GM12878 (cell line): ENCODE measurements around the gene GREB1. TPM values are rescaled to one million over a fixed set of nuclear protein-coding genes. Genes with fewer than 3 reads are reported as not detected.

Experiments used
- ATAC-seq: fragments of 200-7000 bp; cut with Tn5 transposase; 3 replicates; pipeline ENCODE4 v1.9.1; 2020; ENCODE audit warnings: mild to moderate bottlenecking, moderate library complexity
- BruUV-seq: library from RNA; stranded (reverse); fragments of 400-500 nt; replicated peaks from 2 replicates; lab custom pipeline; 2021; lab: Mats Ljungman, UMichigan
- CTCF ChIA-PET: fragments of 300-600 bp; sonication (Branson Sonifier 250); formaldehyde crosslinking; extraction: SDS; loops from one replicate; lab custom pipeline; 2021; ENCODE audit warnings: inconsistent platforms; lab: Yijun Ruan, JAX
- POLR2A ChIA-PET: fragments of 350-600 bp; formaldehyde crosslinking; extraction: SDS; loops from one replicate; lab custom pipeline; 2021; ENCODE audit warnings: inconsistent platforms; lab: Charles Lee
- RAD21 ChIA-PET: fragments of 300-600 bp; sonication (Branson Sonifier 250); formaldehyde crosslinking; loops from one replicate; lab custom pipeline; 2023; ENCODE audit warnings: antibody characterized with exemption; ENCODE audit not compliant: unreplicated experiment; lab: Charles Lee
- SMC1A ChIA-PET: fragments of 300-600 bp; sonication (Branson Sonifier 250); formaldehyde crosslinking; loops from one replicate; lab custom pipeline; 2023; ENCODE audit not compliant: unreplicated experiment, uncharacterized antibody; lab: Charles Lee
- DNase-seq: peaks from one replicate; pipeline ENCODE4 v3.0.0-alpha.2; 2011; ENCODE audit warnings: low read depth, low spot score
- FAIRE-seq: peaks from 3 replicates; lab custom pipeline; 2011; peaks lifted over from hg19 to GRCh38; lab: Jason Lieb, UNC
- H2AFZ ChIP-seq: 2 replicates; pipeline ENCODE4 v1.6.0; 2011; ENCODE audit warnings: low read depth, low read length, control low read depth; ENCODE audit not compliant: control insufficient read depth
- H3K27ac ChIP-seq: 2 replicates; pipeline ENCODE4 v1.5.1; 2011; ENCODE audit warnings: control low read depth; ENCODE audit not compliant: control insufficient read depth, insufficient read depth
- H3K27me3 ChIP-seq, 2 experiments: replicated peaks in 1 of 2; 2 replicates each; pipeline versions ENCODE4 v1.6.0 to v1.6.1; 2011; ENCODE audit warnings: low read length in 1 of 2; ENCODE audit not compliant: control insufficient read depth in 2 of 2, insufficient read depth in 2 of 2
- H3K36me3 ChIP-seq, 2 experiments: 2 replicates each; pipeline ENCODE4 v1.5.1; 2011; ENCODE audit warnings: low read length in 1 of 2; ENCODE audit not compliant: control insufficient read depth in 2 of 2, insufficient read depth in 2 of 2
- H3K4me1 ChIP-seq: 2 replicates; pipeline ENCODE4 v1.6.1; 2011; ENCODE audit warnings: mild to moderate bottlenecking, low read length, moderate library complexity, mixed read lengths; ENCODE audit not compliant: control insufficient read depth, insufficient read depth
- H3K4me2 ChIP-seq: 2 replicates; pipeline ENCODE4 v1.6.0; 2011; ENCODE audit warnings: control low read depth; ENCODE audit not compliant: control insufficient read depth, insufficient read depth
- H3K4me3 ChIP-seq: fragments of 200-600 bp; sonication (generic); 2 replicates; pipeline ENCODE4 v1.5.1; 2016
- H3K79me2 ChIP-seq: 2 replicates; pipeline ENCODE4 v1.6.0; 2011; ENCODE audit warnings: low read length; ENCODE audit not compliant: control insufficient read depth, insufficient read depth
- H3K9ac ChIP-seq: 2 replicates; pipeline ENCODE4 v1.8.0; 2011; ENCODE audit warnings: low read length, control low read depth, mixed read lengths; ENCODE audit not compliant: control insufficient read depth, insufficient read depth
- H3K9me3 ChIP-seq: replicated peaks from 3 replicates; pipeline ENCODE4 v1.5.1; 2011; ENCODE audit warnings: mild to moderate bottlenecking, low read length; ENCODE audit not compliant: control insufficient read depth, insufficient read depth
- H4K20me1 ChIP-seq: 2 replicates; pipeline ENCODE4 v1.6.0; 2011; ENCODE audit not compliant: control insufficient read depth, insufficient read depth
- CBX3 ChIP-seq: fragments of 200-600 bp; sonication (generic); IDR thresholded peaks from 2 replicates; pipeline ENCODE4 v1.6.1; 2016; ENCODE audit warnings: low read depth, borderline replicate concordance
- HCFC1 ChIP-seq: fragments of 150-350 bp; IDR thresholded peaks from 2 replicates; pipeline ENCODE4 v1.6.1; 2014; ENCODE audit warnings: low read length
- HDGF ChIP-seq: fragments of 450-650 bp; IDR thresholded peaks from 2 replicates; pipeline ENCODE4 v1.6.1; 2016; ENCODE audit warnings: antibody characterized with exemption
- IRF4 ChIP-seq: IDR thresholded peaks from 2 replicates; pipeline ENCODE4 v1.6.1; 2011; ENCODE audit warnings: low read depth, low read length
- MYC ChIP-seq: IDR thresholded peaks from 2 replicates; pipeline ENCODE4 v1.6.1; 2011; ENCODE audit warnings: mild to moderate bottlenecking, low read length, moderate library complexity, inconsistent platforms; ENCODE audit not compliant: insufficient read depth, insufficient replicate concordance, insufficient read length, severe bottlenecking
- NRF1 ChIP-seq: conservative IDR thresholded peaks from 2 replicates; pipeline ENCODE4 v1.6.1; 2011; ENCODE audit warnings: mild to moderate bottlenecking, low read depth, low read length, improper control_type of control experiment
- PAX8 ChIP-seq: fragments of 450-650 bp; IDR thresholded peaks from 2 replicates; pipeline ENCODE4 v1.6.1; 2017; ENCODE audit warnings: mild to moderate bottlenecking, moderate library complexity
- RBBP5 ChIP-seq: fragments of 200-600 bp; sonication (generic); conservative IDR thresholded peaks from 2 replicates; pipeline ENCODE4 v1.6.1; 2016
- SMARCA5 ChIP-seq: fragments of 450-650 bp; IDR thresholded peaks from 2 replicates; pipeline ENCODE4 v1.6.1; 2017; ENCODE audit warnings: mild to moderate bottlenecking
- WGBS: methylation state at CpG from one replicate; pipeline ENCODE4 v1.1.6; 2016; ENCODE audit warnings: low lambda C conversion rate; ENCODE audit not compliant: insufficient replicate concordance, insufficient coverage; ENCODE audit errors: missing lambda C conversion rate; 5-methylcytosine and 5-hydroxymethylcytosine counted together
- in situ Hi-C: fragments of 300-500 bp; cut with MboI; formaldehyde crosslinking; loops from 9 replicates; pipeline ENCODE4 v1.14.3; 2018; ENCODE audit warnings: mixed read lengths
- intact Hi-C: fragments of 100-400 bp; cut with micrococcal nuclease; formaldehyde crosslinking; loops from one replicate; pipeline ENCODE4 v1.14.2; 2022; ENCODE audit not compliant: unreplicated experiment
- polyA plus RNA-seq, 11 experiments: library from polyadenylated mRNA; depleted of rRNA in 4 of 11; unstranded in 6 of 11; stranded (reverse) in 5 of 11; fragments of >200 nt; fragmentation: Nextera tagmentation in 4 of 11; fragmentation: Illumina TruSeq in 1 of 11; extraction: Ambion mirVana in 4 of 11; extraction: Trizol in 1 of 11; gene quantifications; 1 replicate in 1 of 11; 2 replicates in 10 of 11; pipeline versions ENCODE4 v1.2.1 to v1.2.3, GENCODE V29; 2011 to 2016; ENCODE audit warnings: inconsistent platforms in 2 of 11, missing spikeins in 2 of 11, low read depth in 1 of 11
- total RNA-seq, 4 experiments: library from RNA; depleted of rRNA in 3 of 4; stranded (reverse); fragments of >200 nt in 3 of 4; fragmentation: Illumina TruSeq in 1 of 4; extraction: Trizol in 1 of 4; gene quantifications; 2 replicates each; pipeline versions ENCODE4 v1.2.1 to v1.2.3, GENCODE V29; 2013 to 2021
- TF ChIP-seq, protein P1 (sequence below): fragments of 450-650 bp; IDR thresholded peaks from 2 replicates; pipeline ENCODE4 v1.6.1; 2016; ENCODE audit warnings: mild to moderate bottlenecking
- TF ChIP-seq, protein P2 (sequence below): IDR thresholded peaks from 2 replicates; pipeline ENCODE4 v1.6.1; 2011; ENCODE audit warnings: mild to moderate bottlenecking, low read depth, low read length, moderate library complexity; ENCODE audit not compliant: insufficient replicate concordance
- TF ChIP-seq, protein P3 (sequence below): fragments of 450-650 bp; IDR thresholded peaks from 2 replicates; pipeline ENCODE4 v1.6.1; 2018; ENCODE audit warnings: mild to moderate bottlenecking, low read depth, moderate library complexity; ENCODE audit not compliant: partially characterized antibody

The GREB1 gene
- total and polyA plus RNA-seq, 10 of the 15 experiments (the other 5 are each of a cell fraction or from before 2014, with no cell fraction given), result 0.09 to 2.1 (median 0.37) TPM; not detected in 1

DNA sequence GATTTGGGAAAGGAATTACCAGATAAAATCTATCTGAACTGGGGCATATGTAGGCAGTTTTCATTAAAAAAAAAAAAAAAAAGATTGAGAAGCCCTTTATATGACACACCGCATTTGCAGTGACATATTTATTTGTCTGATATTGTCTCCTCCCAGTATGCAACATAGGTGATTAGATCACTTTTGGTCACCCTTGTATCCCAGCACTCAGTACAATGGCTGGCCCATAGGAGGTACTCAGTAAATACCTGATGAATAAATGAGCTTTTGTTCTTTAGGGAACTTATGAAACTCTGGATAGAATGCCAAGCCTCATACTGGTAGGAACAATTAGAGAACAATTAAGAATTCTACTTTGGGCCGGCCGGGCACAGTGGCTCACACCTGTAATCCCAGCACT, 45.0 kb upstream of the GREB1 start:
- SMC1A ChIA-PET, result interaction anchor here (0.6 kb wide), 1 partner anchor 168 kb away, joined by 3 read pairs; no protein-coding TSS in a partner anchor
- in situ Hi-C loops (no loop called here), intact Hi-C loops (no loop called here)
- RAD21 ChIA-PET, result no interaction called here
- ATAC-seq (no peak), FAIRE-seq (no peak), DNase-seq (no peak)
- no peaks in the 10 kb centered on the region for H4K20me1 ChIP-seq
- CTCF ChIA-PET, result no interaction called here
- H2AFZ ChIP-seq, result no peak overlapping the region
- H3K27me3 ChIP-seq, result peaks cover 0 to 2% of the 10 kb centered on the region in 2 experiments; a peak in 3 of 4 replicates
- 82% methylated on average over 3 of the region's 3 CpGs for WGBS
- TF ChIP-seq, protein P1, sequence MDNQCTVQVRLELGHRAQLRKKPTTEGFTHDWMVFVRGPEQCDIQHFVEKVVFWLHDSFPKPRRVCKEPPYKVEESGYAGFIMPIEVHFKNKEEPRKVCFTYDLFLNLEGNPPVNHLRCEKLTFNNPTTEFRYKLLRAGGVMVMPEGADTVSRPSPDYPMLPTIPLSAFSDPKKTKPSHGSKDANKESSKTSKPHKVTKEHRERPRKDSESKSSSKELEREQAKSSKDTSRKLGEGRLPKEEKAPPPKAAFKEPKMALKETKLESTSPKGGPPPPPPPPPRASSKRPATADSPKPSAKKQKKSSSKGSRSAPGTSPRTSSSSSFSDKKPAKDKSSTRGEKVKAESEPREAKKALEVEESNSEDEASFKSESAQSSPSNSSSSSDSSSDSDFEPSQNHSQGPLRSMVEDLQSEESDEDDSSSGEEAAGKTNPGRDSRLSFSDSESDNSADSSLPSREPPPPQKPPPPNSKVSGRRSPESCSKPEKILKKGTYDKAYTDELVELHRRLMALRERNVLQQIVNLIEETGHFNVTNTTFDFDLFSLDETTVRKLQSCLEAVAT, result no peak
- TF ChIP-seq NRF1 (no peak), HCFC1 (no peak), HDGF (no peak), RBBP5 (no peak)
- no peak overlapping the region for H3K9ac ChIP-seq
- H3K4me1 ChIP-seq, result no peaks in the 10 kb centered on the region
- no peaks in the 10 kb centered on the region for H3K36me3 ChIP-seq
- no peak overlapping the region for H3K4me3 ChIP-seq
- no peaks in the 10 kb centered on the region for H3K79me2 ChIP-seq
- no peak overlapping the region for H3K4me2 ChIP-seq
- no peaks in the 10 kb centered on the region for H3K9me3 ChIP-seq
- no TSS peak for BruUV-seq
- POLR2A ChIA-PET, result no interaction called here
- no peak overlapping the region for H3K27ac ChIP-seq

DNA sequence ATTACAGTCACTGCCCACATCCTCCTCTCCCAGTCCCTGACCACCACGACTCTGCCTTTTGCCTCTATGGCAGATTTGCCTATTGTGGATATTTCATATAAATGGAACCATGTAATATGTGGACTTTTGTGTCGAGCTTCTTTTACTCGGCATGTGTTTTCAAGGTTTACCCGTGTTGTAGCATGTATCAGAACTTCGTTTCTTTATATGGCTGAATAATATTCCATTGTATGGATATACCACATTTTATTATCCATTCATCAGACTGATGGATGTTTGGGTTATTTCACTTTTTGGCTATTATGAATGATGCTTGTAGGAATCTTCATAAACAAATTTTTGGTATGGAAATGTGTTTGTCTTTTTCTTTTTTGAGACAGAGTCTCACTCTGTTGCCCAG, 43.7 kb upstream of the GREB1 start:
- DNase-seq (no peak), ATAC-seq (no peak), FAIRE-seq (no peak)
- POLR2A ChIA-PET, result no interaction called here
- Histone ChIP-seq H3K4me3 (no peak overlapping the region), H3K27ac (no peak overlapping the region), H2AFZ (no peak overlapping the region), H3K79me2 (no peaks in the 10 kb centered on the region), H3K9me3 (no peaks in the 10 kb centered on the region), H4K20me1 (no peaks in the 10 kb centered on the region), H3K4me1 (no peaks in the 10 kb centered on the region), H3K9ac (no peak overlapping the region), H3K36me3 (no peaks in the 10 kb centered on the region), H3K4me2 (no peak overlapping the region), H3K27me3 (peaks cover 0 to 2% of the 10 kb centered on the region in 2 experiments; a peak in 2 of 4 replicates)
- intact Hi-C loops, result no loop called here
- RAD21 ChIA-PET, result no interaction called here
- no TSS peak for BruUV-seq
- SMC1A ChIA-PET, result interaction anchor here (1.4 kb wide), 1 partner anchor 10 kb away, joined by 6 read pairs; no protein-coding TSS in a partner anchor
- in situ Hi-C loops, result no loop called here
- WGBS, result 32% methylated on average over 5 of the region's 5 CpGs
- CTCF ChIA-PET, result interaction anchor here (0.7 to 1.8 kb wide), 3 partner anchors 79 to 94 kb away, joined by 3 to 5 read pairs (median 4); no protein-coding TSS in a partner anchor
- TF ChIP-seq MYC (no peak), IRF4 (no peak), SMARCA5 (no peak), HCFC1 (no peak), NRF1 (no peak), CBX3 (no peak), PAX8 (no peak)
- TF ChIP-seq, protein P2, sequence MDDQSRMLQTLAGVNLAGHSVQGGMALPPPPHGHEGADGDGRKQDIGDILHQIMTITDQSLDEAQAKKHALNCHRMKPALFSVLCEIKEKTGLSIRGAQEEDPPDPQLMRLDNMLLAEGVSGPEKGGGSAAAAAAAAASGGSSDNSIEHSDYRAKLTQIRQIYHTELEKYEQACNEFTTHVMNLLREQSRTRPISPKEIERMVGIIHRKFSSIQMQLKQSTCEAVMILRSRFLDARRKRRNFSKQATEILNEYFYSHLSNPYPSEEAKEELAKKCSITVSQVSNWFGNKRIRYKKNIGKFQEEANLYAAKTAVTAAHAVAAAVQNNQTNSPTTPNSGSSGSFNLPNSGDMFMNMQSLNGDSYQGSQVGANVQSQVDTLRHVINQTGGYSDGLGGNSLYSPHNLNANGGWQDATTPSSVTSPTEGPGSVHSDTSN, result no peak
- TF ChIP-seq, protein P3, sequence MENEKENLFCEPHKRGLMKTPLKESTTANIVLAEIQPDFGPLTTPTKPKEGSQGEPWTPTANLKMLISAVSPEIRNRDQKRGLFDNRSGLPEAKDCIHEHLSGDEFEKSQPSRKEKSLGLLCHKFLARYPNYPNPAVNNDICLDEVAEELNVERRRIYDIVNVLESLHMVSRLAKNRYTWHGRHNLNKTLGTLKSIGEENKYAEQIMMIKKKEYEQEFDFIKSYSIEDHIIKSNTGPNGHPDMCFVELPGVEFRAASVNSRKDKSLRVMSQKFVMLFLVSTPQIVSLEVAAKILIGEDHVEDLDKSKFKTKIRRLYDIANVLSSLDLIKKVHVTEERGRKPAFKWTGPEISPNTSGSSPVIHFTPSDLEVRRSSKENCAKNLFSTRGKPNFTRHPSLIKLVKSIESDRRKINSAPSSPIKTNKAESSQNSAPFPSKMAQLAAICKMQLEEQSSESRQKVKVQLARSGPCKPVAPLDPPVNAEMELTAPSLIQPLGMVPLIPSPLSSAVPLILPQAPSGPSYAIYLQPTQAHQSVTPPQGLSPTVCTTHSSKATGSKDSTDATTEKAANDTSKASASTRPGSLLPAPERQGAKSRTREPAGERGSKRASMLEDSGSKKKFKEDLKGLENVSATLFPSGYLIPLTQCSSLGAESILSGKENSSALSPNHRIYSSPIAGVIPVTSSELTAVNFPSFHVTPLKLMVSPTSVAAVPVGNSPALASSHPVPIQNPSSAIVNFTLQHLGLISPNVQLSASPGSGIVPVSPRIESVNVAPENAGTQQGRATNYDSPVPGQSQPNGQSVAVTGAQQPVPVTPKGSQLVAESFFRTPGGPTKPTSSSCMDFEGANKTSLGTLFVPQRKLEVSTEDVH, result no peak
